Neural crest cell (in vitro differentiated cells): ENCODE measurements around the gene CILP2. TPM values are rescaled to one million over a fixed set of nuclear protein-coding genes. Genes with fewer than 3 reads are reported as not detected.

Source experiments
- DNase-seq: peaks from one replicate; pipeline ENCODE4 v3.0.0; 2021; ENCODE audit warnings: low read depth, mixed read lengths, low spot score
- H3K27ac Mint-ChIP-seq: one replicate; pipeline ENCODE4 v1.8.0; 2021; ENCODE audit warnings: mild to moderate bottlenecking, mixed read lengths; ENCODE audit not compliant: unreplicated experiment
- H3K27me3 Mint-ChIP-seq: 2 replicates; pipeline ENCODE4 v1.8.0; 2021; ENCODE audit warnings: low read depth, mild to moderate bottlenecking, mixed read lengths
- H3K36me3 Mint-ChIP-seq: 2 replicates; pipeline ENCODE4 v1.8.0; 2021; ENCODE audit warnings: low read depth, mild to moderate bottlenecking, mixed read lengths
- H3K4me1 Mint-ChIP-seq: 2 replicates; pipeline ENCODE4 v1.8.0; 2021; ENCODE audit warnings: mixed read lengths
- H3K4me3 Mint-ChIP-seq: one replicate; pipeline ENCODE4 v1.8.0; 2021; ENCODE audit warnings: mild to moderate bottlenecking, mixed read lengths
- H3K9me3 Mint-ChIP-seq: 2 replicates; pipeline ENCODE4 v1.8.0; 2021; ENCODE audit warnings: mixed read lengths
- CTCF ChIP-seq: fragments of 200-600 bp; sonication (generic); conservative IDR thresholded peaks from 2 replicates; pipeline ENCODE4 v1.5.0; 2021; ENCODE audit warnings: antibody characterized with exemption, mild to moderate bottlenecking
- total RNA-seq: library from RNA; stranded (reverse); gene quantifications from 2 replicates; pipeline ENCODE4 v1.2.1, GENCODE V29; 2021

The CILP2 gene
- total RNA-seq, 1 donor from 2014 or later: 2.7 TPM

- no peaks in the 10 kb centered on the region for H3K9me3 Mint-ChIP-seq
- no peak for DNase-seq
Observed at GRCh38 chr19:19502808-19503602, 35.1 kb upstream of the CILP2 start.

GRCh38 chr19:19504754-19505668 lies 33.1 kb upstream of the CILP2 start:
- H3K36me3 Mint-ChIP-seq: peaks cover 10% of the 10 kb centered on the region
- H3K9me3 Mint-ChIP-seq: no peaks in the 10 kb centered on the region
- no peak for DNase-seq
- no peak overlapping the region for H3K27ac Mint-ChIP-seq
- H3K4me1 Mint-ChIP-seq: no peaks in the 10 kb centered on the region
- TF ChIP-seq CTCF: no peak
- H3K4me3 Mint-ChIP-seq: no peak overlapping the region
- H3K27me3 Mint-ChIP-seq: no peaks in the 10 kb centered on the region

More at GRCh38 chr19:19502808-19503602, 35.1 kb upstream of the CILP2 start:
- H3K27me3 Mint-ChIP-seq: no peaks in the 10 kb centered on the region
- no peak for TF ChIP-seq CTCF
- no peaks in the 10 kb centered on the region for H3K4me1 Mint-ChIP-seq
- peaks cover 10% of the 10 kb centered on the region for H3K36me3 Mint-ChIP-seq
- peak overlapping the region; percentile 32 for H3K4me3 Mint-ChIP-seq
- H3K27ac Mint-ChIP-seq: no peak overlapping the region

GRCh38 chr19:19505669-19506326 lies 32.3 kb upstream of the CILP2 start:
- no peak for TF ChIP-seq CTCF
- DNase-seq: no peak
- Mint-ChIP-seq H3K4me3 (no peak overlapping the region), H3K9me3 (no peaks in the 10 kb centered on the region), H3K27me3 (no peaks in the 10 kb centered on the region), H3K36me3 (peaks cover 10% of the 10 kb centered on the region), H3K4me1 (no peaks in the 10 kb centered on the region), H3K27ac (no peak overlapping the region)

- DNase-seq: no peak
- no peak overlapping the region for H3K27ac Mint-ChIP-seq
- no peaks in the 10 kb centered on the region for H3K4me1 Mint-ChIP-seq
- TF ChIP-seq CTCF: no peak
- H3K4me3 Mint-ChIP-seq: peak overlapping the region; percentile 38
- H3K9me3 Mint-ChIP-seq: no peaks in the 10 kb centered on the region
- no peaks in the 10 kb centered on the region for H3K27me3 Mint-ChIP-seq
- peaks cover 10% of the 10 kb centered on the region for H3K36me3 Mint-ChIP-seq
Observed at GRCh38 chr19:19506592-19506991, 31.5 kb upstream of the CILP2 start.

- peaks cover 2% of the 10 kb centered on the region for H3K27me3 Mint-ChIP-seq
- no peaks in the 10 kb centered on the region for H3K4me1 Mint-ChIP-seq
- TF ChIP-seq CTCF: no peak
- DNase-seq: no peak
- no peak overlapping the region for H3K27ac Mint-ChIP-seq
- H3K9me3 Mint-ChIP-seq: no peaks in the 10 kb centered on the region
- H3K4me3 Mint-ChIP-seq: no peak overlapping the region
- peaks cover 12% of the 10 kb centered on the region for H3K36me3 Mint-ChIP-seq
Observed at GRCh38 chr19:19507354-19507753, 30.7 kb upstream of the CILP2 start.
